Middle frontal gyrus (tissue), 1 donor: ENCODE results near the gene MRPL40.

ENCODE experiments used
- DNase-seq: peaks from one replicate; pipeline ENCODE4 v3.0.0-alpha.2; 2015; ENCODE audit warnings: low spot score; ENCODE audit errors: extremely low spot score

MRPL40 gene

DNA sequence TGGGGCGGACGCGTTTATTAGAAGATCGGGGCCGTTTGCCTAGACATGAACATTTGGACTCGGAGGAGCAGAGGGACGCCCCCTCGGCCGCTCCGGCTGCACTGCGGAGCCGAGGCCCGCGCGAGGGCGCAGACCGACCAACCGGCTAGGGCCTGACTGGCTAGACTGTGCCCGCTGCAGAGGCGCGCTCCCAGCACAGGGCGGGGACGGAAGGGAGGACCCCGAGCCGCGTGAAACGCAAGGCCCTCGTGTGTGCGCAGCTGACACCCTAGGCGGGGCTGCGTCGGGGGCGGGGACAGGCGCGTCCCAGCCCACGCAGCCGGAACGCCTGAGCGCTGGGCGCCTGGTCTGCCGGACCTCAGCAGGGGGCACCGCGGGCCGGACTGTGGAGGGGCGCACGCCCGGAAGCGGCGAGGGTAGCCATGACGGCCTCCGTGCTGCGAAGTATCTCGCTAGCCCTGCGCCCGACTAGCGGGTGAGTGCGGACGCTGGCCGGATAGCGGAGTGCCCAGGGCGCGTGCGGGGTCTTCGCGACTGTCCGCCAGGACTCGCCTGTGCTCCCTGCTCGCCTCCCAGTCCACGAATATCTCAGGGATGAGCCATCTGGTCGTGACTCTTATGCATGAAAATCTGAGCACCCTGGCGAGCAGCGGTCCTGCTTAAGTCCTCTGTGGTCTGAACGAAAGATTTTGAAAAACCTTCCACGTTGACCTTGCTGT, at the start of gene MRPL40:
MRPL40 (plus strand) TSS at position 413 of the 719 bp plus-strand sequence; CDS start at position 423, 10 bp downstream.
- peak; percentile 93 for DNase-seq

DNA sequence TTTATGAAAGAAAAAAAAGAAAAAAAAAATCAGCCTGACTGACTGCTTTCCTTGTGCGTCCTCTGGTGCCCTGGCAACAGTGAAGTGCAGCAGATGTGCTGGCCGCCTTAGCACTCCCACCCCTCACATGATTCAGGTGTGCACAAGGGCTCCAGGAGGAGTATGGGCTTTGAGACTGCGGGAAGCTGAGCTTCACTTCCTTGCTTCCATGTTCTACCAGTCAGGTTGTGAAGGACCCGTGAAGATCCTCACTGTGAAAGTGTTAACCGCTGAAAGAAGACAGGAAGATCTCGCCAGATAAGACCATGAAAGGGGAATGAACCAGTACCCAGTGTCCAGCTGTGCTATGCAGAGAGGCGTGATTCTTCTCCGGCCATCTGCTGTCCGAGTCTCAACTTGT, 49.1 kb upstream of the MRPL40 start:
- no peak for DNase-seq

DNA sequence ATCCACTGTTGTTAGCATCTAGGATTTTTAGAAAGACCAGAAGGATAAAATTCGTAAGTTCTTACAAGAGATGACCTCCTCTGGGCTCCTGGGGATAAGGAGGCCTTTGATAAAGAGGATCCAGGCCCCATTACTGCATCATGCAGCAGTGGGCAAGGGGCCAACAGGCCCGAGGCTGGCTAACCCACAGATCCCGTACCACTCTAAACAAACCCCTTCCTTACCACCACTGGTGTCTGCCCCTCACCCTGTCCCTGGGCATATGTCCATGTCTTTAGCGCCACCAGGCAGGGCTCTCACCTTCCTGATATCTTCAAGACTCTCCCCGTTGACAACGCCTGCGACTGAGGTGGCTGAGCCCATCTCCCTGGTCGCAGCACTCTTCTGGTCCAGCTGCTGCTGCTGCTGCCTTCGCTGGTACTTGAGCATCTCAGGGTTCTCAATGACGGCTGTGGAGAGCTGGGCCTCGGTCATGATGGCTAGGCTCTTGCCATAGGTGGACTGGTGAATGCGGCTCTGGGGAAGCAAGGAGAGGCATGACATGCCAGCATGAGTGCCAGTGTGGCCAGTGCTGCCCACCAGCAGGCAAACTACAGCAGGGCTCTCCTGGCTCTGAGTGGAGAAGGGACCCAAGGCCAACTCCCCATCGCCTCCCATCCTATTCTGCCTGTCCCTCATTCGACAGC, 47.0 kb upstream of the MRPL40 start:
- no peak for DNase-seq

DNA sequence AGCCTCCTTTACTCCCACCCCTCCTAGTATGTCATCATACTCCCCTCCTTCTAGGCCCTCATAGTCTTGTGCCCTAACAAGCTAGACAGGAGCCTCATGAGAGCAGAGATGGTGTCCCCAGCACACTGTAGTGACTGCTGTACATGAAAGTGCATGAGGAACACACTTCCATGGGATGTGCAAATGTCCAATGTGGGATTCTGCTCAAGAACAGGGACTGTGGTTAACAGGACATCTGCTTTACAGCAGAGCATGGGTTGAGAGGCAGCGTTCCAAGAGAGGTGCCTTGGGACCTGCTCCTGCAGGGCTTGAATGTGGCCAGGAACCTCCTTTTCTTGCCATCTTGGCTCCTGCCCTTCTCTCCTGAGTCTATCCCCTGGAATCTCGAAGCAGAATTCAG, 46.1 kb upstream of the MRPL40 start:
- DNase-seq: no peak

DNA sequence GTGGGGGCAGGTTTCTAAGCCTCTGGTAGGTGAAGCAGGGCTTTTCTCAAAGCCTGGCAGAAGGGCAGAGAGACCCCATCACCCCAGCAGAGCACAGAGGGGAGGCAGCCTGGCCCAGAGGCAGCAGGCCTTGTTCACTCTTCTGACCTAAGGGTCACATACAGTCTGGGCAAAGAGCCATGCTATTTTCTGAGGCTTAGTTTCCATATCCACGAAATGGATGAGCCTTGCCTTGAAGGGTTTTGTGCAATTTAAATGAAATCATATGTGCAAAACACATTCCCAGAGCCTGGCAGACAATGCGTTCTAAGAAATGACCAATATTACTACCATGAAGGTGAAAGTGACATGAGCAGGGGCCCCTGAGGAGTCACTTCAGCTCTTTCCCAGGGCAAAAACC, 45.3 kb upstream of the MRPL40 start:
- no peak for DNase-seq

DNA sequence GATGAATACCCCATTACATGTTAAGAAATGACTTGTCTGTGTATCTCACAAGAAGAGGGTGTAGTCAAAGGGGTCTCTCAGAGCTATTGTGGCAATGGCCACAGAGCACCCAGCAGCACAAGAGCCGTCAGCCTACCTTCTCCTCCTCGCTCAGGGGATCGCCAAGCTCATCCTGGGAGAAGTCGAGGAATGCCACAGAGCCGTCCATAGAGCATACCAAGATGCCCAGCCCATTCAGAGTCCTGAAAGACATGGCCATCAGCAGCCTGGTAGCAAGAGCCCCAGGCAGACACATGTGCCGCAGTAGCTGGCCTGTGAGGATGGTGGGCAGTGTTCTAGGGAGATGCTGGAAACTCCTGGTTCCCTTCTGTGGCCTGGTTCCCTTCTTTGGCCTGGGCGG, 44.8 kb upstream of the MRPL40 start:
- DNase-seq: no peak

DNA sequence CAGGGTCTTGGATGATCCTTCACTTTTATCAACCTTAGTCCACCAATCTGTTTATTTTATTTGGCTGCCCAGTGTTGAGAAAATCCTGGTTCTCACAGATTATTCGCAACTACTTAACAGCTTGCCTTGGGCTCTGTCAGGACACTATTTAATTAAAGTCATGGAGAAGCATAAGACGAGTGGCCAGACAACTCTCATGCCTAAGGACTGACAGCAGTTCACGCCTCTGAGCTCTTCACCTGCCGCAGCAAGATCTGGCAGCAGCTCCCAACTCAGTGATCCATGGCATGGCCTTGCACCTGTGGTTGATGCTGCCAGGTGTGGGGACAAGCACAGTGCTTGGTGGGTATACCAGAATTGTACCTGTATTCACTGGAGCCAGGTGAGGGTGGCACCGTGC, 38.6 kb upstream of the MRPL40 start:
- DNase-seq: no peak

DNA sequence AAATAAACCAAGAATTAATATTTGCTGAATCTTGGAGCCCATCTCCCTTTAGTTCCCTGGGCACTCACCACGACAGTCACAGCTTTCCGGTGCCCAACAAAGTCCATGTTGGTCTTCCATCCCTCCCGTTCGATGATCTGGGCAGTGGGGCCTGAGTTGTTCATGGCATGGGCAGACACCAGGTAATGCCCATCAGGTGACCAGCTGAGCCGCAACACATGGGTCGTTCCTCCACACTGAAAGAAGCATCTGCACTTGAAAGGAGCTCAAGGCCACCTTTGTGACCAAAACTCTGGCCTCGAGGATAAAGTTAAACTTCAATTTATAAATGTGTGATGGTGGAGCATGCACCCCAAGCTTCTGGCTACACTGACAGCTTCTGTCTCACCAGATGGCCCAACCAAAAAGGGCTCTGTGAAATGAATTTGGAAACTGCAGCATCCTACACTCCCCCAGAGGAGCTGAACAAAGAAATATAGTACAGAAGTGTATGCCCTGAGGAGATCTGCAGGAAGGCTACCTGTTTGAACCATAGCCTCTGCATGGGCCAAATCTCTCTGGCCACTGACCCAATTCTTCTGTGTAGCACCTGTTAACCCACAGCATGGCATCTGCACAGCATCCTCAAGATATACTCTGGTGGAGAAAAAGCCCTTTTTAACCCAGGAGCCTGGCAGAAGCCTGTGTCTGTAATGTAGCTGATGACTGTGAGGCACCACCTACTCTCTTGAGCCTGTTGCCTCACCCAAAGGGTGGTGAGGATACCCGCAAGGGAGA, 37.9 kb upstream of the MRPL40 start:
- no peak for DNase-seq

DNA sequence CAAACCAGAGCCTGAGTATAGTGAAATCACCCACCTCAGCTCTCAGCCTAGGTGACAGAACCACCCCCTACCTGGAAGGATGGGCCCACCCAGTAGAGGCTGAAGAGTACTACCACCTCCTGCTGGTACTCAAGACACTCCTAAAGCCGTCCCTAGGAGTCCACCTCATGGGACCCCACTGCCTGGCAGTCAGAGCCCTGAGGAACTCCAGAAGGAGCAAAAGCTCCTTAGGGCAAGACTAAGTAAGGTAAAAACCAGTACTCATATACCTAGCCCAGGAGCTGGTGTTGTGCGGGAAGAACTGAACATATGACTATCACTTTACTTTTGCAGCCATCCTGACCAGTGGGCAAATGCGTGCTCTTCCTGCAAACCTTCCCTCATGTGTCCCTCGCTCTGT, 37.1 kb upstream of the MRPL40 start:
- no peak for DNase-seq

DNA sequence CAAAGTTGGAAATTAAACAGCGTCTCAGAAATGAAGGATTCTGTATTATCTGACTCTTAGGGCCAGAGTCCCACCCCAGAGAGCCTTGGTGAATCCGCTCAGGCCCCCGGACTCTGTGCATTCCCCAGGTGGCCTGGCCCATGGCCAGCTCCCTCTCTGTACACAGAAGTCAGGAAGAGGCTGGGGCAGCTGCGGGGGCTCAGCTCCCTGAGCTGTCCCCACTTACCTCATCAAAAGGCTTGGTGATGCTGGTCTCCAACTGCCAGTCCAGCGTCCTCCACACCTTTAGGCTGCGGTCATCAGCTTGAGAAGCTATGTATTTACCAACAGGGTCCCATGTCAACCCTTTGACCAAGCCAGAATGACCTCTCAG, 35.8 kb upstream of the MRPL40 start:
- DNase-seq: no peak

DNA sequence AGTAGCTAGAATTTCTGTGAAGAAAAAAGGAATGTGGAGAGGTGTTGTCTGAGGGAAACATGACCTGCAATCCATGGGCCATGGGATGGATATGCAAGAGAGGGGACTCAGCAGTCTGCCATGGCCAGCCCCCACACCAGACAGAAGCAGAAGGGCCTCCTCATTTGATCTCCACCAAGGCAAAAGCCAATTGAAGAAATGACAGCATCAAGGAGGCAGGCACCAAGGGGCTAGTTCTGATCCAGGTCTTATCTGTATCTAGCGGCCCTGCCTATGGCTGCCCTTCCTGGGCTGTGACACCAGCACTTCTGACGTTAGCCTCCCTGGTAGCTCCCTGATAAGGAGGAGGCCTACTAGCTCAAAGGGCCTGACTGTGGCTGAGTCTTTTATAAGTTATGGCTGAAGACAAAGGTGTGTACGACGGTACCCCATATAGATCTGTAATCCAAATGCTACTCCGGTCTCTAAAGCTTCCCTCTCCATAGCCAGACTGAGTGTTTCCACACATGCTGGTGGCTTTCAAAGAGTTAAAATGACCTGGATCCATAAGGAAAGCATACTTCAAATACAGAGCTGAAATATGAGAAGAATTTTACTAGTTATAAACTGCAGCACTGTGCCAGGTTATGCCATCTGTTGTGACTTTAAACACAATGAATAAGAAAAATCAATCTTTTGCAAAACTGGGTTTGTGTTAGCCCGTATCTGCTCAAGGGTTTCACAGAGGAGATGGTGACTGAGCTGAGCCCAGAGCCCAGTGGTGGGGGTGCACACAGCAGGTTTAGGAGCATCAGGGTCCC, 35.2 kb upstream of the MRPL40 start:
- no peak for DNase-seq

DNA sequence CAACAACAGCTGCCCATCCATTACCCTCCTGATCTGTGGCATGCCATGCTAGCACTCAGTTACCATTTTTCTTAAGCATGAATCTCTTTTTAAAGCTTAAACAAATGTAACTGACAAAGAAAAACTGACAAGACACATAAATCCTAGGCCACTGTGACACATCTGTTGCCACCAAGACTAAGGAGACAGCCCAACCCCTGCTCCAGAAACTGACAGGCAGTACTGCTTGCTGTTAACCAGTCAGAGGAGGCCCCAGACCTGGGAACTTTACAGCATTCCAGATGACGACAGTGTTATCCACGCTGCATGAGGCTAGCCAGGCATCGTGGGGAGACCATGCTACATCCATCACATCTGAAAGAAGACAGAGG, 34.6 kb upstream of the MRPL40 start:
- no peak for DNase-seq

DNA sequence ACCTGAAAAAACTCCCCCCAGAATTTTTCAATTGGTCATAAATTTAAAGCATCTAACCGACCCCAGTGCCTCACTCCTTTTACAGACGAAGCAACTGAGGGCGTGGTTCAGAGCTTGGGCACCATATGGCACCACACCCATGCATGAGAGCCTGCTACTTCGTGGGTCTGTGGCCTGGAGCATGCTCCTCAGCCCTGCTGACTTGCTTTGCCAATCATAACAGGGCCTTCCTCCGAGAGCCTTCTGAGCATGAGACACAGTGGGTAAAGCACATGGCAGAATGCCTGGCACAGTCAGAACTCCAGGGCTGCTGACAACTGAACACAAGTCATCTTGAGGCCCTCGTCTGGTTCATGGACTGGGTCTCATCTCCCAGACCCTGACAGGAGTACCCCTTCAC, 34.1 kb upstream of the MRPL40 start:
- no peak for DNase-seq

DNA sequence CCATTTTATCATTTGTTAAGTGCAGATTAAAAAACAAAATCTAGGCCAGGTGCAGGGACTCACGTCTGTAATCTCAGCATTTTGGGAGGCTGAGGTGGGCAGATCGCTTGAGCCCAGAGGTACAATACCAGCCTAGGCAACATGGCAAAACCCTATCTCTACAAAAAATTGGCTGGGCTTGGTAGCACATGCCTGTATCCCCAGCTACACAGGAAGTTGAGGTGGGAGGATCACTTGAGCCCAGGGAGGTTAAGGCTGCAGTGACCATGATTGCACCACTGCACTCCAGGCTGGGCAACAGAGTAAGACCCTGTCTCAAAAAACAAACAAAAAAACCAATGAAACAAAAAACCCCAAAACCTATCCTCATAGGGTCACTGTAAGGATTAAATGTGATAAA, 33.7 kb upstream of the MRPL40 start:
- no peak for DNase-seq

DNA sequence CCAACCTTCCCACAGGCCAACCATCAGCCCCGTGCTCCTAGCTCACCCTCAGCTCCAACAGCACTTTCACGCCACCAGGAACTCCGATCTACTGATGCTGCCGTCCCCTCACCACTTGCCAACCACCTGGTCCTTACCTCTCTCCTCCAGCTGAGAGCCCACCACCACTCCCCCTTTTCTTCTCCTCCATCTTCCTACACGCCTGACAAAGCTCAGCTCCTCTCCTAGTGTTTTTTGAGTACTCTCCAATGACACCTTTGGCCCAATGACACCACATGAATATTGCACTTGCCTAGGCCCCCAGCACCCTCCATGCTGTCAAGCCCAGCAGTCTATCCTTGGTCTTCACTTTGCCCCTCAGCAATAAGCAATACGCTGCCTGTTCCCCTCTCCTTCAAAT, 31.5 kb upstream of the MRPL40 start:
- DNase-seq: no peak

DNA sequence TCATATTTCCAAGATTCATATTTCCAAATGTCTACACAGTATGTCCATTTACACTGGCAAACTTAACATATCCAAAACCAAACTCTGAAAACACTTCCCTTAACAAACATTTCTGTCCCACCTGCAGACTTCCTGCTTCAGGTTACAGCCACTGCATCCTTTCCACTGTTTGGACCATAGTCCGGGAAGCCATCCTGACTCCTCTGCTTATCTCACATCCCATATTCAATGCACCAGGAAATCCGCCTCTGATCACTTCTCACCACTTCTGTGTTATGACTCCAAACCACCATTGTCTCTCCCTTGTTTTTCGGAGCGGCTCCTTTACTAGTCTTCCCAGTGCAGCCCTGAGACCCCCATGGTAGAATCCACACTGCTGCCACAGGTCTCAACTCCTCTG, 30.9 kb upstream of the MRPL40 start:
- no peak for DNase-seq

DNA sequence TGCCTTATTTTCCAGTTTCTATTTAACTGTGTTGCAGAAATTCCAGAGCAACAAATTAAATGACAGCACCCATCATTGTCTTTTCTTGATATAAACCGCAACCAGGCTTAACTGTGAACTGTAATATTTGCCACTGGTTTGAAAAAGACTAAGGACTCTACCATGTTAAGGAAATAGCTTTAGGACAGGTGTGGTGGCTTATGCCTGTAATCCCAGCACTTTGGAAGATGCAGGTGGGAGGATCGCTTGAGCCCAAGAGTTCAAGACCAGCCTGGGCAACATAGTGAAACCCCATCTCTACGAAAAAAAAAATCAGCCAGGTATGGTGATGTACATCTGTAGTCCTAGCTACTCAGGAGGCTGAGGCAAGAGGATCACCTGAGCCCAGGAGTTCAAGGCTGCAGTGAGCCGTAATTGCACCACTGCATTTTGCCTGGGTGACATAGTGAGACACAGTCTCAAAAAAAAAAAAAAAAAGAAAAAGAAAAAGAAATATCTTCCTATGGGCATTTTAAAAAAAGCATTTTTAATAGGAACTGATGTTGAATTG, 29.6 kb upstream of the MRPL40 start:
- DNase-seq: no peak

DNA sequence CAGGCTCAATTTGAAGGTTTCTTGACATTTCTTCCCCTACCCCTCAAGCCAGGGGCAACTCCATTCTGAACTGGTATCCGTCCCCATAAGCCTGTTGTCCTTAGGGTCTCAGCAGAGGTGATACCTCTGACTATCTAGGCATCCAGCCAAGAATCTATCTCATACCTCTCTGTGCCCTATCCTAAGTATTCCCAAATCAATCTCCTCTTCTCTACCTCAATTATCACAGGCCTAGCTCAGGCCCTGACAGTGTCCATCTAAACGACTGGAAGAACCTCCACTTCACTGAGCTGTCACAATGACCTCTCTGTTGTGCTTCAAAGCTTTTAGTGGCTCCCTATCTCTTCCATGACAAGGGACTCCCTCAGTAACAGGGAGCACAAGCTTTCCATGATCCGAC, 27.7 kb upstream of the MRPL40 start:
- no peak for DNase-seq

DNA sequence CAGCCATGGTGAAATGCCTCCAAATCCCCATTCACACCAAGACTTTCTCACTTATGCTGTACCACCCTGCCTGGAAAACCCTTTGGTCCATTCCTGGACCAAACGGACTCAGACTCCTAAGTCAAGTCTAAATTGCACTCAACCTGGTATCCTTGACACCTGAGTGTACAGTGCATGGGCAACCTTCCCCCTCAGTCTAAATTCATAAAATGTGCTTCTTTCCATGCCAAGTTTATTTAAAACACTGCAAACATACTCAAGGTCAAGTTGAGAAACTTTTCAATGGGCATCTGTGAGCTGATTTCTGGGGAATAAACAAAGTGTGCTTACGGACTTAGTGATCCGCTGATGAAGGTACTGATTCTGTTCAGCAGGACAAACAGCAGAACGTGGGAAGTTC, 27.2 kb upstream of the MRPL40 start:
- DNase-seq: no peak

DNA sequence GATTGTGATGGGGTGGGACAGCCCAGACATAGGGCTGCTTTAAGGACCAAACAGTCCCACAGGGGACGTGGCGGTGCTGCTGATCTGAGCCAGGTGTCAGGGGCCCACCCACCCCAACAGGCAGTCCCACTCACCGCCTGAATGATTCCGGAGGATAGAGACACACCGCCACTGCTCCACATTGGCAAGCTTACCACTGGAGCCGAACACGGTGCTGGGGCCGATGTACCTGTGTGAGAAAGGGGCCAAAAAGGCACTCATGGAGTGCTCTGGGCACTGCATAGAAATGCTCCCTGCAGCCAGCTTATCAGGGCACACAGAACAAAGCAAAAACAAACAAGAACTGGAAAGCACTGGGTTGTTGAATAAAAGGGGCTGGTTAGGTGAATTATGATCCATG, 26.7 kb upstream of the MRPL40 start:
- DNase-seq: no peak

DNA sequence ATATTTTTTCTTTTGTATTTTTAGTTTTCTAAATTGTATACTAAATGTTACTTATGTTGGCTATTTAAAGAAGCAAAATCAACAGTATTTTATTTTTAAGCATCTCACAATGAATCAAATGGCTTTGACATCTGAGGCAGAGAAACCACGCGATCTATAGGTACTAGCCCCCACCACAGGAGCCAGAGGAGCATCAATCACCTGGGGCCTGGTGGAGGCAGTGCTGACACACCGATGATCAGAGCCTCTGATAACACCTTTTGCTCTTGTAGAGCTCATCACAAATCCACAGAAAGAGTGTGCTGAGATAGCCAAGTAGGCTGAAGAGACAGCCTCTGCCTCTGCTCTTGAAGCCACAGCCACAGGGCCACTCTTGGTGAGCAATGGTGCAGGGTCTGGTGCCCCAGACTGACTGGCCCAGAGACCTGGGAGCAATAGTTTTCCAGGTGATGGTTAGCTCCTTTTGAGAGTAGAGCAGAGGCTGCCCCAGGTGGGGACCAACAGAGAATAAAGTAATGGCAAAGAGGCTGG, 26.0 kb upstream of the MRPL40 start:
- DNase-seq: no peak
